H7 (cell line): ENCODE results near the gene ATAD2B. TPM values are rescaled to one million over a fixed set of nuclear protein-coding genes. Genes with fewer than 3 reads are reported as not detected.

ENCODE experiments used
- DNase-seq: peaks from one replicate; pipeline ENCODE4 v3.0.0; 2012
- H3K27me3 ChIP-seq: 2 replicates; pipeline ENCODE4 v1.6.0; 2011; ENCODE audit warnings: mild to moderate bottlenecking, low read length; ENCODE audit not compliant: control insufficient read depth, insufficient read depth
- H3K36me3 ChIP-seq: replicated peaks from 2 replicates; pipeline ENCODE4 v1.5.1; 2011; ENCODE audit warnings: low read length; ENCODE audit not compliant: control insufficient read depth, insufficient read depth
- H3K4me3 ChIP-seq: 2 replicates; pipeline ENCODE4 v1.5.1; 2011; ENCODE audit warnings: low read depth, mild to moderate bottlenecking, control low read depth, low read length, moderate library complexity; ENCODE audit not compliant: insufficient read depth
- total RNA-seq: library from RNA; depleted of rRNA; stranded (reverse); fragments of >200 nt; shearing (Covaris generic); gene quantifications from 2 replicates; pipeline ENCODE4 v1.2.3, GENCODE V29; 2014

Gene ATAD2B
- total RNA-seq, 1 experiment from 2014 or later, result 9.5 TPM

DNA sequence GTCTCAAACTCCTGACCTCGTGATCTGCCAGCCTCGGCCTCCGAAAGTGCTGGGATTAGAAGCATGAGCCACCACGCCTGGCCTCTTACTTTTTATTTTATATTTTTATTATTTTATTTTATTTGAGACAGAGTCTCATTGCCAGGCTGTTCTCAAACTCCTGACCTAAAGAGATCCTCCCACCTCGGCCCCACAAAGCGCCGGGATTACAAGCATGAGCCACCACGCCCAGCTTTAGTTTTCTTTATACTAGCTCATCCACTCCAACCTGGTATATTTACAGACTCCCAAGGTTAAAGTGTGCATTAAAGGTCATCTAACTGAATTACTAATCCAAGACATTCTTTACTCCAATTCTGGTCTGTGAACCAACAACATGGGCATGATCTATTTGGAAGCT, 26.8 kb downstream of the ATAD2B start:
- no peak overlapping the region for H3K4me3 ChIP-seq
- H3K27me3 ChIP-seq, result no peaks in the 10 kb centered on the region
- DNase-seq, result no peak
- H3K36me3 ChIP-seq, result no peaks in the 10 kb centered on the region

GRCh38 chr2:23871206-23871605, 55.7 kb downstream of the ATAD2B start:
- Histone ChIP-seq H3K36me3 (peaks cover 6% of the 10 kb centered on the region), H3K27me3 (no peaks in the 10 kb centered on the region), H3K4me3 (no peak overlapping the region)
- no peak for DNase-seq

- Histone ChIP-seq H3K4me3 (no peak overlapping the region), H3K27me3 (no peaks in the 10 kb centered on the region), H3K36me3 (peaks cover 4% of the 10 kb centered on the region)
- no peak for DNase-seq
These were observed 59.5 kb downstream of the ATAD2B start for GRCh38 chr2:23867449-23867848.

DNA sequence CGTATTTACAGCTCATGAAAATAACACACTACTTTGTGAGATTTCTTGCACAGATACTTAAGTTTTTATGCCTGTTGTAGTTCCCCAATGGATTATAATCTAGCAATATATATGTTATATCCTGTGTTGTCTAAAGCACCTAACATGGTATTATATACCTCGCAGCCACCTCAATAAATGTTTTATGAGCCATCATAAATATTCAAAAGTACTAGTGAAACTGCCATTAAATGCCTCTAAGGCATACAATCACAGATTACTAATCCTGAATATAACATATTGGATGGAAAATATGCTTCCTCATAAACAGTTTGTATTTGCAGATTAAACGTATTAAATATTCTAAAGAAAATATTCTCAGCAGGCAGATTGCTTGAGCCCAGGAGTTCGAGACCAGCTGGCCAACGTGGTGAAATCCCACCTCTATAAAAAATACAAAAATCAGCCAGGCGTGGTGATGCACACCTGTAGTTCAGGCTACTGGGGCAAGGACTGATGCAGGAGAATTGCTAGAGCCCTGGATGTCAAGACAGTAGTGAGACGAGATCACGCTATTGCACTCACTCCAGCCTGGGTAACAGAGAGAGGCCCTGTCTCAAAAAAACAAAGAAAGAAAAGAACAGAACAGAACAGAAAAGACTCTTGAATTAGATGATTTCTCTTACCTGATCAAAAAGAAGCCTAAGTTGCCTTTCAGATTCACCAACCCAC, 64.1 kb downstream of the ATAD2B start:
- Histone ChIP-seq H3K4me3 (no peak overlapping the region), H3K27me3 (no peaks in the 10 kb centered on the region), H3K36me3 (no peaks in the 10 kb centered on the region; the same call in 1 of the 2 replicates)
- DNase-seq, result no peak

- Histone ChIP-seq H3K27me3 (no peaks in the 10 kb centered on the region), H3K4me3 (no peak overlapping the region), H3K36me3 (no peaks in the 10 kb centered on the region)
- no peak for DNase-seq
These were observed 65.0 kb downstream of the ATAD2B start for GRCh38 chr2:23861952-23862351.

DNA sequence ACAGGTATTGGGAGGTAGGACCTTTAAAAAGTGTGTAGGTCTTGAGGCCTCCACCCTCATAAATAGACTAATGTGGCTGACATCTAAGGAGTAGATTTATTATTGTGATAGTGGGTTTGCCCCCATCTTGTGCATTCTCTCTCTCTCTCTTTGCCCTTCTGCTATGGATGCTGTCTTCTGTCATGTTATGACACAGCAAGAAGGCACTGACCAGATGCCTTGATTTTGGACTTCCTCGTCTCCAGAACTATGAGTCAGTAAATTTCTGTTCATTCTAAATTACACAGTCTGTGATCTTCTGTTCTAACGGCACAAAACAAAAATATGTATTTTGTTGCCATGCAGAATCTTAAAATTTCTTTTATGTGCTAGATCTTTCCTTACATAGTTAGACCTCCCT, 66.9 kb downstream of the ATAD2B start:
- no peak for DNase-seq
- no peaks in the 10 kb centered on the region for H3K36me3 ChIP-seq
- H3K4me3 ChIP-seq, result no peak overlapping the region
- no peaks in the 10 kb centered on the region for H3K27me3 ChIP-seq

- Histone ChIP-seq H3K27me3 (no peaks in the 10 kb centered on the region), H3K36me3 (no peaks in the 10 kb centered on the region), H3K4me3 (no peak overlapping the region)
- no peak for DNase-seq
These were observed 67.7 kb downstream of the ATAD2B start for GRCh38 chr2:23859234-23859633.

DNA sequence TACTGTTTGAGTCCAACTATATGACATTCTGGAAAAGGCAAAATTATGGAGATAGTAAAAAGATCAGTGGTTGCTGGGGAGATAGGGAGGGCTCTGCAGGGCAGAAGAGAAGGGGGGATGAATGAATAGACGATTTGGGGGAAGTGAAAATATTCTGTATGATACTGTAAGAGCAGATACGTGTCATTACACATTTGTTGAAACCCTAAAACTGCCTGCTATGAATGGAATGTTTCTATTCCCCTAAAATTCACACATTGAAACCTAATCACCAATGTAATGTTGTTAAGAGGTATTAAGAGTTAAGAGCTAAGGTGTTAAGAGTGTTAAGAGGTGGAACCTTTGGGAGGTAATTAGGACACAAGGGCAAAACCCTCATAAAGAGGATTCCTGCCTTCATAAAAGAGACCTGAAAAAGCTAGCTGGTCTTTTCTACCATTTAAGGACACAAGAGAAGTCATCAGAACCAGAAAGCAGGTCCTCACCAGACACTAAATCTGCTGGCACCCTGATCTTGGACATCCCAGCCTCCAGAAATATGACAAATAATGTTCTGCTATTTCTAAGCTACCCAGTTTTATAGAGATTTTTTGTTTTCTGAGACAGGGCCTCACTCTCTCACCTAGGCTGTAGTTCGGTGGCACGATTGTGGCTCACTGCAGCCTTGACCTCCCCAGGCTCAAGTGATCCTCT, 76.2 kb downstream of the ATAD2B start:
- Histone ChIP-seq H3K4me3 (no peak overlapping the region), H3K36me3 (no peaks in the 10 kb centered on the region), H3K27me3 (no peaks in the 10 kb centered on the region)
- DNase-seq, result no peak

DNA sequence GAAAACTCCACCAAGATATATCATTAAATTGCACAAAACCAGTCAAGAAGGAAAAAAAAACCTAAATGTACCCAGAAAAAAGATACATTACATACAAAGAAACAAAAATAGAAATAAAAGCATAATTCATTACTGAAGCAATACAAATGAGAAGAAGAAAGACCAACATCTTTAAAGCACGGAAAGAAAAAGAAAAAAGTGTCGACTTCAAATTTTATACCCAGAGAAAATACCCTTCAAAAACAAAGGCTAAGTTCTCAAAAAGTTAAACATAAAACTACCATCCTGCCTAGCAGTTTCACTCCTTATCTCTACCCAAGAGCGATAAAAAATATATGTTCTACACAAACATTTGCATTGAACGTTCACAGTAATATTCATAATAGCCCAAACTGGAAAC, 82.0 kb downstream of the ATAD2B start:
- H3K36me3 ChIP-seq, result no peaks in the 10 kb centered on the region
- no peak for DNase-seq
- no peak overlapping the region for H3K4me3 ChIP-seq
- H3K27me3 ChIP-seq, result no peaks in the 10 kb centered on the region

- Histone ChIP-seq H3K36me3 (no peaks in the 10 kb centered on the region), H3K27me3 (no peaks in the 10 kb centered on the region), H3K4me3 (no peak overlapping the region)
- no peak for DNase-seq
These were observed 83.6 kb downstream of the ATAD2B start for GRCh38 chr2:23843051-23843976.

DNA sequence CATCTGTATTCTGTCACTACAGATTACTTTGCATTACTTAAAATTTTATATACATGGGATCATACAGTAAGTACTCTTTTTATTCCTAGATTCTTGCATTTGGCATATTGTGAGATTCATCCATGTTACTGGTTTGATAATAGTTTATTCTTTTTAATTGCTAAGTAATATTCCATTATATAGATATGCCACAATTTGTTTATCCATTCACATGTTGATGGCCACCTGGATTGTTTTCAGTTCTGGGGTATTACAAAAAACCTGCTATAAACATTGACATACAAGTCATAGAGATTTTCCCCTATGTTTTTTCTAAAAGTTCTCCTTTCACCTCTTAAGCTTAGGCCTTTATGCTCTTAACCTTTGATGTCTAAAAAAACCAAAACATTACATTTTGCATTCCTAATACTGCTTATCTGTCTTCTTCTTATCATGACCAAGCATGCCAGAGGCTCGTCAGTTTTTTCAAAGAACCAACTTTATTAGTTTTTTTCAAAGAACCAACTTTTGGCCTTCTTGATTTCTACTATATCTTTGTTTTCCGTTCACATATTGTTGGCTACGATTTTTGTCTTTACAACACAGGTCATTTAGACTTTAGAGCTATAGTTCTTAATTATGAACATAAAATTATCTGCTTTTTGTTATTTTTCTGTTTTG, 86.9 kb downstream of the ATAD2B start:
- DNase-seq, result no peak
- Histone ChIP-seq H3K36me3 (no peaks in the 10 kb centered on the region), H3K27me3 (no peaks in the 10 kb centered on the region), H3K4me3 (no peak overlapping the region)

DNA sequence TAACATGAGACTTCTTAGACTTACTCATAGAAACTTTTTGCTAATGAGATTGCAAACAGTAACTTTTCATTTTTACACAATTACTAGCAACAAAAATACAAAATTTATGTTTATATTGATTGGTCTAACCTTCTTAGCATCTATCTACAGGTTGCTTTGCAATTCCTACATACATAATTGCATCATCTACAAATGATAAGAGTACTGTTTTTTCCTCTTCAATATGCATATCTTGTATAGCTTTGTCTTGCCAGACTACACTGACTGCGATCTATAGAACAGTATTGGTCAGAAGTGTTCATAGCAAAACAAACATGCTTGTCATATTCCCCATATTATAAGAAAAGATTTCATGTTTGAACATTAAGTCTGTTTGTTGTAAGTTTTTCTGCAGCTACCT, 87.9 kb downstream of the ATAD2B start:
- Histone ChIP-seq H3K4me3 (no peak overlapping the region), H3K36me3 (no peaks in the 10 kb centered on the region), H3K27me3 (no peaks in the 10 kb centered on the region)
- no peak for DNase-seq

DNA sequence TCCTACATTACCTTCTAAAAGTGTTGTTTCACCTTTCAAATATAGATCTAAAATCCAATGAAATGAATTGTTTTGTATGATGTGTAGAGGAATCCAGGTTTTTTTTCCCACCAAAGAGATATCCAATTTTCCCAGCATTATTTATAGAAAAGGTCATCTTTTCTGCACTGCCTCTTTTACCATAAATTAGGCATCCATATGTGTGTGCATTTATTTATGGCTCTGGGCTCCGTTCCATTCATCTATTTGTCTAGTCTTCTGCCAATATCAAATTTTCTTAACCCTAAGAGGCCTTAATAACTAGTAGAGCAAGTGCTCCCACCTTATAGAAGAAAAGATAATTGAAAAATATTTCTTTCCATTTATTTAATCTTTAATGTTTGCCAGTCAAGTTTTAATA, 88.3 kb downstream of the ATAD2B start:
- Histone ChIP-seq H3K36me3 (no peaks in the 10 kb centered on the region), H3K4me3 (no peak overlapping the region), H3K27me3 (no peaks in the 10 kb centered on the region)
- DNase-seq, result no peak

- no peaks in the 10 kb centered on the region for H3K27me3 ChIP-seq
- no peak for DNase-seq
These were observed 89.1 kb downstream of the ATAD2B start for GRCh38 chr2:23837871-23838270.

More at GRCh38 chr2:23837871-23838270, 89.1 kb downstream of the ATAD2B start:
- no peaks in the 10 kb centered on the region for H3K36me3 ChIP-seq
- no peak overlapping the region for H3K4me3 ChIP-seq
